Stimulated activated CD4-positive, alpha-beta T cell treated with anti-CD3 and anti-CD28 coated beads, Interleukin-12 subunit alpha, Interleukin-12 subunit beta, amount 100 ng/mL, for 24 hours (primary cell): ENCODE measurements around the gene PARL.

Experiments
- DNase-seq, 2 experiments: peaks; one replicate each; pipeline ENCODE4 v3.0.0-alpha.2; 2020; ENCODE audit warnings: low read depth in 2 of 2

PARL gene

GRCh38 chr3:183884427-183885296 lies at the start of gene PARL:
TSS of gene PARL (minus strand) at chr3:183884880. CDS start at chr3:183884846, 34 bp downstream.
- peak; percentile 92 to 97 for DNase-seq

- no peak for DNase-seq
Measured at GRCh38 chr3:183933160-183933559, 48.5 kb upstream of the PARL start.

- no peak for DNase-seq
Measured at GRCh38 chr3:183931881-183932280, 47.2 kb upstream of the PARL start.

- DNase-seq = no peak
Measured at GRCh38 chr3:183930086-183930485, 45.4 kb upstream of the PARL start.

- no peak for DNase-seq
Measured at GRCh38 chr3:183927059-183927458, 42.4 kb upstream of the PARL start.

GRCh38 chr3:183924956-183925355 lies 40.3 kb upstream of the PARL start:
- no peak for DNase-seq

GRCh38 chr3:183924543-183924942 lies 39.9 kb upstream of the PARL start:
- no peak for DNase-seq

- no peak for DNase-seq
Measured at GRCh38 chr3:183922421-183922820, 37.7 kb upstream of the PARL start.

GRCh38 chr3:183921096-183921495 lies 36.4 kb upstream of the PARL start:
- DNase-seq = no peak

- DNase-seq = no peak
Measured at GRCh38 chr3:183920416-183920815, 35.7 kb upstream of the PARL start.

- no peak for DNase-seq
Measured at GRCh38 chr3:183918178-183918577, 33.5 kb upstream of the PARL start.

- no peak for DNase-seq
Measured at GRCh38 chr3:183917776-183918175, 33.1 kb upstream of the PARL start.

- DNase-seq = no peak
Measured at GRCh38 chr3:183914856-183915255, 30.2 kb upstream of the PARL start.

- DNase-seq = no peak
Measured at GRCh38 chr3:183913580-183913920, 28.9 kb upstream of the PARL start.

- DNase-seq = no peak
Measured at GRCh38 chr3:183912895-183913579, 28.4 kb upstream of the PARL start.

GRCh38 chr3:183911763-183912506 lies 27.3 kb upstream of the PARL start:
- DNase-seq = no peak

GRCh38 chr3:183911087-183911486 lies 26.4 kb upstream of the PARL start:
- DNase-seq = no peak

GRCh38 chr3:183909030-183909600 lies 24.4 kb upstream of the PARL start:
- DNase-seq = no peak

- DNase-seq = no peak
Measured at GRCh38 chr3:183907911-183908331, 23.2 kb upstream of the PARL start.

GRCh38 chr3:183907176-183907575 lies 22.5 kb upstream of the PARL start:
- no peak for DNase-seq

- DNase-seq = no peak
Measured at GRCh38 chr3:183906234-183906921, 21.7 kb upstream of the PARL start.
